H1 (cell line): ENCODE measurements around the gene RFLNA.

ENCODE experiments used
- CTCF ChIP-seq, 3 experiments: IDR thresholded peaks; 1 replicate in 2 of 3; 2 replicates in 1 of 3; pipeline versions ENCODE4 v1.5.1 to v1.6.1; 2011; ENCODE audit warnings: low read length in 3 of 3, mild to moderate bottlenecking in 3 of 3, inconsistent platforms in 2 of 3, low read depth in 1 of 3, moderate library complexity in 1 of 3; ENCODE audit not compliant: insufficient read depth in 1 of 3; ENCODE audit errors: control extremely low read depth in 1 of 3
- JUN ChIP-seq: IDR thresholded peaks from 2 replicates; pipeline ENCODE4 v1.6.1; 2011; ENCODE audit warnings: low read depth, mild to moderate bottlenecking, improper control_type of control experiment, low read length
- KDM5A ChIP-seq: fragments of 200-600 bp; IDR thresholded peaks from 2 replicates; pipeline ENCODE4 v1.7.1; 2012; ENCODE audit warnings: mild to moderate bottlenecking, low read length, inconsistent platforms, mixed read lengths
- RFX5 ChIP-seq: IDR thresholded peaks from 2 replicates; pipeline ENCODE4 v1.6.1; 2011; ENCODE audit warnings: low read depth, low read length, improper control_type of control experiment, borderline replicate concordance
- SUZ12 ChIP-seq: fragments of 200-600 bp; sonication (generic); IDR thresholded peaks from 2 replicates; pipeline ENCODE4 v1.6.1; 2012; ENCODE audit warnings: mild to moderate bottlenecking, inconsistent platforms, low read length, moderate library complexity, mixed read lengths

GRCh38 chr12:124295431-124296058 is 652 bp downstream of the RFLNA start:
- no peak for TF ChIP-seq SUZ12
- TF ChIP-seq CTCF (IDR thresholded peaks at IDR 0.05; ENCODE audit: control extremely low read depth in 1 of 3, insufficient read depth in 1 of 3, low read depth in 1 of 3, low read length in 3 of 3) = no peak
- no peak for TF ChIP-seq RFX5
- TF ChIP-seq KDM5A = no peak
- no peak for TF ChIP-seq JUN
